ENCODE results near the gene WNK3.

GRCh38 chrX:54352677-54353076 lies 5.2 kb downstream of the WNK3 start:
- TF ChIP-seq CTCF (IDR thresholded peaks at IDR 0.05) (no peak), EZH2 (IDR thresholded peaks at IDR 0.05) (no peak)
